C1 segment of cervical spinal cord (tissue), 14 donors: ENCODE data around the gene ARHGEF6.
"Not testable (repeated sequence)": the region's sequence is repeated elsewhere in the genome, so short reads cannot be mapped to it uniquely, and the experiment has no call there.

Experiments
- DNase-seq, 14 donors: peaks; one replicate each; lab custom pipeline; 2025; lab: John Stamatoyannopoulos, UW

Gene ARHGEF6

GRCh38 chrX:136780763-136781162 is at the start of gene ARHGEF6:
ARHGEF6 (minus strand) TSS chrX:136780932; CDS start chrX:136780882, 50 bp downstream.
- DNase-seq = no peak

- DNase-seq = no peak
Observed at GRCh38 chrX:136829413-136829812, 48.7 kb upstream of the ARHGEF6 start.

GRCh38 chrX:136828830-136829229 is 48.1 kb upstream of the ARHGEF6 start:
- no peak for DNase-seq

- no peak for DNase-seq
Observed at GRCh38 chrX:136827026-136827425, 46.3 kb upstream of the ARHGEF6 start.

GRCh38 chrX:136825771-136826170 is 45.0 kb upstream of the ARHGEF6 start:
- DNase-seq = no peak

GRCh38 chrX:136823175-136823574 is 42.4 kb upstream of the ARHGEF6 start:
- no peak for DNase-seq

GRCh38 chrX:136822337-136823095 is 41.8 kb upstream of the ARHGEF6 start:
- no peak for DNase-seq

- DNase-seq = not testable (repeated sequence)
Observed at GRCh38 chrX:136819756-136820155, 39.0 kb upstream of the ARHGEF6 start.

- no peak for DNase-seq
Observed at GRCh38 chrX:136819031-136819703, 38.4 kb upstream of the ARHGEF6 start.

- no peak for DNase-seq
Observed at GRCh38 chrX:136816975-136817374, 36.2 kb upstream of the ARHGEF6 start.

- no peak for DNase-seq
Observed at GRCh38 chrX:136814847-136815750, 34.4 kb upstream of the ARHGEF6 start.

GRCh38 chrX:136812286-136812685 is 31.6 kb upstream of the ARHGEF6 start:
- DNase-seq = no peak

- no peak for DNase-seq
Observed at GRCh38 chrX:136810493-136810892, 29.8 kb upstream of the ARHGEF6 start.

- no peak for DNase-seq
Observed at GRCh38 chrX:136806891-136807410, 26.2 kb upstream of the ARHGEF6 start.

GRCh38 chrX:136802515-136802914 is 21.8 kb upstream of the ARHGEF6 start:
- no peak for DNase-seq

GRCh38 chrX:136797787-136798186 is 17.1 kb upstream of the ARHGEF6 start:
- no peak for DNase-seq

- not testable (repeated sequence) for DNase-seq
Observed at GRCh38 chrX:136795132-136795531, 14.4 kb upstream of the ARHGEF6 start.

- DNase-seq = not testable (repeated sequence)
Observed at GRCh38 chrX:136794660-136795059, 13.9 kb upstream of the ARHGEF6 start.

GRCh38 chrX:136794080-136794479 is 13.3 kb upstream of the ARHGEF6 start:
- DNase-seq = no peak

- DNase-seq = no peak
Observed at GRCh38 chrX:136789856-136790255, 9.1 kb upstream of the ARHGEF6 start.

- no peak for DNase-seq
Observed at GRCh38 chrX:136784231-136784630, 3.5 kb upstream of the ARHGEF6 start.

- no peak for DNase-seq
Observed at GRCh38 chrX:136783159-136783558, 2.4 kb upstream of the ARHGEF6 start.
